ENCODE results near the gene PRR16.

PRR16 gene

GRCh38 chr5:120518581-120518980, 54.5 kb downstream of the PRR16 start:
- no peak for DNase-seq

- no peak for DNase-seq
Measured at GRCh38 chr5:120527251-120527650, 63.2 kb downstream of the PRR16 start.

- DNase-seq = no peak
Measured at GRCh38 chr5:120528609-120529008, 64.5 kb downstream of the PRR16 start.

- DNase-seq = no peak
Measured at GRCh38 chr5:120529386-120529785, 65.3 kb downstream of the PRR16 start.

GRCh38 chr5:120531215-120531614, 67.1 kb downstream of the PRR16 start:
- no peak for DNase-seq

GRCh38 chr5:120532835-120533234, 68.7 kb downstream of the PRR16 start:
- no peak for DNase-seq

- no peak for DNase-seq
Measured at GRCh38 chr5:120533581-120533980, 69.5 kb downstream of the PRR16 start.

- DNase-seq = no peak
Measured at GRCh38 chr5:120535900-120536299, 71.8 kb downstream of the PRR16 start.

GRCh38 chr5:120538149-120538548, 74.0 kb downstream of the PRR16 start:
- DNase-seq = no peak

GRCh38 chr5:120538644-120539043, 74.5 kb downstream of the PRR16 start:
- no peak for DNase-seq

GRCh38 chr5:120539471-120539870, 75.4 kb downstream of the PRR16 start:
- no peak for DNase-seq

GRCh38 chr5:120540097-120540496, 76.0 kb downstream of the PRR16 start:
- no peak for DNase-seq

- no peak for DNase-seq
Measured at GRCh38 chr5:120544043-120544442, 79.9 kb downstream of the PRR16 start.

GRCh38 chr5:120545007-120545406, 80.9 kb downstream of the PRR16 start:
- no peak for DNase-seq

- DNase-seq = no peak
Measured at GRCh38 chr5:120545951-120546350, 81.9 kb downstream of the PRR16 start.

- no peak for DNase-seq
Measured at GRCh38 chr5:120546922-120547321, 82.8 kb downstream of the PRR16 start.

GRCh38 chr5:120550358-120550757, 86.3 kb downstream of the PRR16 start:
- DNase-seq = no peak

- no peak for DNase-seq
Measured at GRCh38 chr5:120552638-120553037, 88.5 kb downstream of the PRR16 start.

GRCh38 chr5:120555345-120555744, 91.2 kb downstream of the PRR16 start:
- DNase-seq = no peak

- DNase-seq = no peak
Measured at GRCh38 chr5:120564013-120564412, 99.9 kb downstream of the PRR16 start.

- DNase-seq = no peak
Measured at GRCh38 chr5:120567066-120567465, 103.0 kb downstream of the PRR16 start.

GRCh38 chr5:120567921-120568320, 103.8 kb downstream of the PRR16 start:
- no peak for DNase-seq

GRCh38 chr5:120568711-120569110, 104.6 kb downstream of the PRR16 start:
- no peak for DNase-seq

- DNase-seq = no peak
Measured at GRCh38 chr5:120576588-120576987, 112.5 kb downstream of the PRR16 start.

GRCh38 chr5:120582635-120583034, 118.5 kb downstream of the PRR16 start:
- DNase-seq = no peak

- DNase-seq = no peak
Measured at GRCh38 chr5:120586646-120587045, 122.5 kb downstream of the PRR16 start.

Data from T-helper 2 cell (primary cell).